ENCODE data around the gene PASK.

- TF ChIP-seq POLR2AphosphoS5 (IDR thresholded peaks at IDR 0.05) = no peak
- no peak for TF ChIP-seq CTCF (IDR thresholded peaks at IDR 0.05)
Observed at GRCh38 chr2:241088791-241089732, 60.2 kb downstream of the PASK start.

All from gastroesophageal sphincter (tissue), 3 donors.